ENCODE results near the gene SMC2. TPM values are rescaled to one million over a fixed set of nuclear protein-coding genes. Genes with fewer than 3 reads are reported as not detected.

The SMC2 gene
- total and polyA plus RNA-seq, 10 of the 15 experiments (the other 5 are each of a cell fraction or from before 2014, with no cell fraction given): 22.9 to 116 (median 50.0) TPM

GRCh38 chr9:104093647-104094533 is at the start of gene SMC2 (continued):
- peak; percentile 79; the same call in 1 of the 2 replicates for TF ChIP-seq RELB (IDR thresholded peaks at IDR 0.05; ENCODE audit: low read depth)
- no peak for TF ChIP-seq HSF1 (IDR thresholded peaks at IDR 0.05; ENCODE audit: low read depth, low read length)
- TF ChIP-seq ZNF217 (IDR thresholded peaks at IDR 0.05): no peak
- TF ChIP-seq POU2F2 (IDR thresholded peaks at IDR 0.05; ENCODE audit: borderline replicate concordance, low read depth, low read length): peak; percentile 35; the same call in 1 of the 3 replicates
- no peak for TF ChIP-seq ZNF274 (IDR thresholded peaks at IDR 0.05; ENCODE audit: insufficient read depth, insufficient read length)
- TF ChIP-seq CBX5 (IDR thresholded peaks at IDR 0.05; ENCODE audit: low read depth): no peak
- TF ChIP-seq TBL1XR1 (IDR thresholded peaks at IDR 0.05; ENCODE audit: low read depth, low read length): no peak
- TF ChIP-seq SREBF1 (IDR thresholded peaks at IDR 0.05; ENCODE audit: low read length): no peak
- no peak for TF ChIP-seq SRF (IDR thresholded peaks at IDR 0.05; ENCODE audit: low read depth in 2 of 2, low read length in 2 of 2)
- TF ChIP-seq HDGF (IDR thresholded peaks at IDR 0.05): no peak
- peak; percentile 41 for TF ChIP-seq E2F8 (IDR thresholded peaks at IDR 0.05; ENCODE audit: low read depth, partially characterized antibody)

Data from GM12878 (cell line).